Mammary epithelial cell (primary cell): ENCODE results near the gene KCNB1.

ENCODE experiments used
- EZH2 ChIP-seq: IDR thresholded peaks from 2 replicates; pipeline ENCODE4 v1.6.1; 2012; ENCODE audit warnings: low read length, inconsistent platforms, borderline replicate concordance
- TF ChIP-seq, protein P1 (sequence below), 2 donors: IDR thresholded peaks in 1 of 2; conservative IDR thresholded peaks in 1 of 2; 2 replicates each; pipeline ENCODE4 v1.5.1; 2011 to 2012; ENCODE audit warnings: inconsistent platforms in 2 of 2, low read length in 2 of 2, mild to moderate bottlenecking in 2 of 2, control low read depth in 1 of 2, low read depth in 1 of 2; ENCODE audit not compliant: insufficient read depth in 1 of 2; ENCODE audit errors: extremely low read depth in 1 of 2

DNA sequence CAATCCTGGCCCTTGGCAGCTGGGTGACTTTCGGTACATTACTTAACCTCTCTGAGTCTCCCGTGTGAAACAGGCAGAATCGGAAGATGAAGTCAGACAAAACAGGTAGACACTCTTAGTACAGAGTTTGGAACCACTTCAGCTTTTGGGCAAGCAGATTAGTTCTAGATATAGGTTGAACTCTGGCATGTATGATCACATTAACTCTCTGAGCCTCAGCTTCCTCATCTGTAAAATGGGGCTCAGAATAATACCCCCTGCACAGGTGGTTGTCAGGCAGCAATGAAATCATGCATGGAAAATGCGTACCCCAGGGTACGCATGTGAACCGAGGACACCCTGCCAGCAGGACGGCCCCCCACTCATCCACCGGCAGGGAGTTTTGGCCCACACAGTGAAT lies 87.7 kb downstream of the KCNB1 start:
- TF ChIP-seq, protein P1, sequence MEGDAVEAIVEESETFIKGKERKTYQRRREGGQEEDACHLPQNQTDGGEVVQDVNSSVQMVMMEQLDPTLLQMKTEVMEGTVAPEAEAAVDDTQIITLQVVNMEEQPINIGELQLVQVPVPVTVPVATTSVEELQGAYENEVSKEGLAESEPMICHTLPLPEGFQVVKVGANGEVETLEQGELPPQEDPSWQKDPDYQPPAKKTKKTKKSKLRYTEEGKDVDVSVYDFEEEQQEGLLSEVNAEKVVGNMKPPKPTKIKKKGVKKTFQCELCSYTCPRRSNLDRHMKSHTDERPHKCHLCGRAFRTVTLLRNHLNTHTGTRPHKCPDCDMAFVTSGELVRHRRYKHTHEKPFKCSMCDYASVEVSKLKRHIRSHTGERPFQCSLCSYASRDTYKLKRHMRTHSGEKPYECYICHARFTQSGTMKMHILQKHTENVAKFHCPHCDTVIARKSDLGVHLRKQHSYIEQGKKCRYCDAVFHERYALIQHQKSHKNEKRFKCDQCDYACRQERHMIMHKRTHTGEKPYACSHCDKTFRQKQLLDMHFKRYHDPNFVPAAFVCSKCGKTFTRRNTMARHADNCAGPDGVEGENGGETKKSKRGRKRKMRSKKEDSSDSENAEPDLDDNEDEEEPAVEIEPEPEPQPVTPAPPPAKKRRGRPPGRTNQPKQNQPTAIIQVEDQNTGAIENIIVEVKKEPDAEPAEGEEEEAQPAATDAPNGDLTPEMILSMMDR (conservative IDR thresholded peaks at IDR 0.05 in 1 of 2, IDR thresholded peaks at IDR 0.05 in 1 of 2; ENCODE audit: extremely low read depth in 1 of 2, insufficient read depth in 1 of 2, low read depth in 1 of 2, low read length in 2 of 2), result no peak
- no peak for TF ChIP-seq EZH2
